HS-27A (cell line): ENCODE results near the gene STK40.

Experiments used
- DNase-seq: peaks from one replicate; pipeline ENCODE4 v3.0.0-alpha.2; 2012; ENCODE audit warnings: low read depth, missing footprints

Gene STK40

DNA sequence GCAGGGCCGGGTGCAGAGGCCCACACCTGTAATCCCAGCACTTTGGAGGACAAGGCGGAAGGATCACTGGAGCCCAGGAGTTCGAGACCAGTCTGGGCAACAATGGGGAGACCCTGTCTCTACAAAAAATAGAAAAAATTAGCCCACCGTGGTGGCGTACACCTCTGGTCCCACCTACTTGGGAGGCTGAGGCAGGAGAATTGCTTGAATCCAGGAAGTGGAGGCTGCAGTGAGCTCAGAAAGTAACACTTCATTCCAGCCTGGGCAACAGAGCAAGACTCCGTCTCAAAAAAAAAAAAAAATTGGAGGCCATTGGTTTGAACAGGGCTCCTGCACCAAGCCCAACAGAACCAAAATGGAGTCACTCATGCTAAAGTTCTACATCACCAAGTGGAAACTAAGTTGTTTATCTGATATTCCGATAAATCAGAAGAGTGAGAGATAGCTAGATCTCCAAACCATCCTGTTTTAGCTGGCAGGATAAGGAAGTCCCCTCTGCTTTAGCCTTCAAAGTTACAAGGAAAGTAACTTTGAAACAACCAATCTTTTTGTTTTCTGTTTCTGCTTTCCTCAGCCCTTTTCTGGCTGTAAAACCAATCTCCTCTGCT lies 12.8 kb upstream of the STK40 start:
- no peak for DNase-seq

DNA sequence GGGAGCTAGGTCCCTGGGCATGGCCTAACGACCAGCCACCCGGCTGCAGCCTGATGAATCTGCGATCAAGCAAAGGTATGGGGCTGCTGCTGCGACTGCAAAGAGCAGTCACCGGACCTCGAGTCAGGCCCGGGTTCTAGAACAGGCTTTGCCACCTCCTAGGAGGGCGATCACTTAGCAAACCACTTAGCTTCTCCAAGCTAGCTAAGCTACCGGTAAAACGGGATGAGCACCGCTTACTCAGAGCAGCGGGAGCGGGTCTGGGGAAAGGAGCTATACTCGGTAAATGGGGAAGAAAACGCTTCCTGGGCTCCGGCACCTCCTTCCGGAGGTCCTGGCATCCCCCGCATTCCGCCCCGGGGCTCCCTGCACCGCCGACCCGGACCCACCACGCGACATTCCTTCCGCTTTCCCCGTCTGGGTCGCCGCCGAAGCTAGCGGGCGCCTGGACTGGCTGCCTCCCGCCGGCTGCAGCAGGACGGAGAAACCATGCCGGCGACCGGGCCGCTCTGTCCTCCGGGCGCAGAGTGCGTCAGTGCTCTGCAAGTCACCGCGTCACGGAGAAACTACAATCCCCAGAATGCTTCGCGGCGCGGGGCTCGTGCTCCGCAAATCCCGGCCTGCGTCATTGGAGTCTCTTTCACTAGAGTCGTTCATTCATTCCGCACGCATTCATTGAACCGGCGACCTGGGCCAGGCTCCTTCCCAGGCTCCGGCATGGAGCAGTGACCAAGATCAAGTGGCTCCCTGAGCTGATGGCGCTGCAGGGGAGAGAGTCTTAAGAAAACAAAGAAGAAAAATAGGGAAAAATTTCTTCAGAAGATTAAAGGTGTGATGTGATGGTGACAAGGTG lies 11.9 kb upstream of the STK40 start, which contains the start of gene LSM10:
Gene LSM10 (minus strand): TSS at position 531 of the 853 bp plus-strand sequence. CDS start 3,779 bp downstream, outside the sequence.
- peak; percentile 82 for DNase-seq

DNA sequence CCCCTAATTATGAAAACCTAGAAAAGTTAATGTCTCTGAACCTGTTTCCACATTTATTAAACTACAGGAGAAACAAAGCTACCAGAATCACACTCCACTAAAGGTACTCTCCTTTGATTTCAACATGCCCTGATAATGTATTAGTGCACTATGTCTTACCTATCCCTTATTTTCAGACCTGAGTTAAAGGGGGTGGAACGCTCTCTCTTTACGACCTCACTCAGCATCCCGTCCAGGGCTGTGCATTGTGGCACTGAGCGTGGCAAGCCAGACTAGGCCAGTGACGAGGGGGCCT lies 11.3 kb upstream of the STK40 start:
- DNase-seq = no peak

DNA sequence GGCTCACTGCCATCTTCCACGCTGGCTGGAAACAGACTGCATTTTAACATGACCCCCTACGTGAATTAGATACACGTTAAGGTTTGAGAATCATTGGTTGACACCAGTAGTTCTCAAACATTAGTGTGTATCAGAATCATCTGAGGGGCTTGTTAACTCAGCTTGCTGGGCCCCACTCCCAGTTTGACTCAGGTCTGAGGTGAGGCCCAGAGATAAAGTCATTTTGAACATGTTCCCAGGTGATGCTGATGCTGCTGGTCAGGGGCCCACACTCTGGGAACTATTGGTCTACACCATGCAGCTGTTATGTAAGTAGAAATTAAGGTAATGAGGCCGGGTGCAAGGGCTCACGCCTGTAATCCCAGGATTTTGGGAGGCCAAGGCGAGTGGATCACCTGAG lies 10.6 kb upstream of the STK40 start:
- no peak for DNase-seq

DNA sequence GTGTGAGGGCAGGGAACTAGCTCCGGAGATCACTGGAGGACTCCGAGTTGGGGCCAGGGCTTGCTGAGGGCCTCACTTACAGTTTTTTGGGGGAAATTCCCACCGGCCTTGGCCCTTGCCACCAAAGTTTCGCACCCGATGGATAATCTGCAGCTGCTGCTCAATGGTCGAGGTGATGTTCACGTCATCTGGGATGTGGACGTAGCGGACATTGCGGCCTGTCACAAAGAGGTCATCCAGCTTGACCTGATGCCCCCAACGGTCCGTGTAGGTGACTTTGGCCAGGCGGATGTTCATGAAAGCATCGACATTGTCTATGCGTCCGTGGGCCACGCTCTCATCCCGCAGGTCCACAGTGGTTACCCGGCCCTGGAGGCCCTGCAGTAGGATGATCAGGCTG lies 8.0 kb upstream of the STK40 start:
- no peak for DNase-seq

DNA sequence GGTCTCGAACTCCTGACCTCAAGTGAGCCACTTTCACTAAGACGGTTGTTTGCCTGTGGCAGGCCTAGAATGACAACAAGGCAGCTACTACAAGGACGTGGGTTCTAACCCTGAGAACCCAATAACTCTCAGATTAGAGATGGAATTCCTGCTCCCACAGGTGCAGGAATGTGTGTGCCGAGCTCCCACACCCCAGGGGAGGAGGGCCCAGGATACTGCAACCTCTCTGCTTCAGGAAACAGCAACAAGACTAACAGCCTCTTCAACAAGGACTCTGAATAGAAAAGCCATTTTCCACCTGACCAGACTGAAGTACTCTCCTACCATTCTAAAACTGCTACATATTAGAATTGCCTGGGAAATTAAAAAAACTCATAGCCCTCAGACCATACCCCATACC lies 7.1 kb upstream of the STK40 start:
- no peak for DNase-seq

DNA sequence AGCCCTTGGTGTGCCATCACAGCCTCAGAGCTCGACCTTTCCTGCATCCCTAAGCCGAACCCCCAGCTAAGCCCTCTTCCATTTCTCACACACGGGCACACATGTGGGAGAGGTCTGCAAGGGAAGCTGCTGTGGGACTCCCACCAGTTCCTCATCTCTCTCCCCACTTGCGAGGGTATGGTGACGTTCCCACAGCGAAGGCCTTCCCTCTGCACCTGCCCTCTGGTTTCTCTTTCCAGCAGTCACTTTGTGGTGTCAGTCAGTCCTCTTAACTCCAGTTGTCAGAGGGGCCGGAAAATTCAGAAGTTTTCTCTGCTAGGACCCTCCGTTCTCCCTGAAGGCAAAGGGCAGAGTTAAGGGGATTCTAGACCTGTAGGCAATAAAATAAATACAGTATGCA lies 5.5 kb upstream of the STK40 start:
- DNase-seq = no peak

DNA sequence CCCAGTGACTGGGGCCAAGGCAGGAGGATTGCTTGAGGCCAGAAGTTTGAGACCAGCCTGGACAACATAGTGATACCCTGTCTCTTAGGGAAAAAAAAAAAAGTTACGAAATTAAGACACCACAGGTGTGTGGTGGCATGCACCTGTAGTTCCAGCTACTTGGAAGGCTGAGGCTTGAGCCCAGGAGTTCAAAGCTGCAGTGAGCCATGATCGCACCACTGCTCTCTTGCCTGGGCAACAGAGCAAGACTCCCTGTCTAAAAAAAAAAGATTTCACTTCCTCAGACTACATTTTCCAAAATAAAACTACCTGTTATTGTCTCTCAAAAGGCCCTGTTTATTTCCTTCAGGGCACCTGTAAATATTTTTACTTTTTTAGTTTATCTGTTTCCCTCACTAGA lies 4.7 kb upstream of the STK40 start:
- DNase-seq = no peak

DNA sequence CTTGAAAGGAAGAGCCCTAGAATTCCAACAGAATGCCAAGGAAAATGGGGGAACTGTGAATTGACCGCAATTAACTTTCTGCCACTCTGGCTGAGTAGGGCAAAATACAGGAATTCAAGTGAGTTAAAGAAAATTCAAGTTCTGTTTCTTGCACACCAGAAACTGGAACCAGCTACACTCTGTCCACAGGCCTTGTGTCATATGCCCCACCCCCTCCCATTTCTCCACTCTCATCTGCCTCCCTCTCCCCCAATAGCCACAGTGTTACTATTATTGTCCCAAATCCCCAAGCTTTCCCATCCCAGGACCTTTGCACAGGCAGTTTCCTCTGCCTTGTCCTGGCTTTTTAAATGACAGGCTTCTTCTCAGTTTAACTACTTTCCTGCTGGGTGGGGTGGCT lies 4.3 kb upstream of the STK40 start:
- DNase-seq = no peak

DNA sequence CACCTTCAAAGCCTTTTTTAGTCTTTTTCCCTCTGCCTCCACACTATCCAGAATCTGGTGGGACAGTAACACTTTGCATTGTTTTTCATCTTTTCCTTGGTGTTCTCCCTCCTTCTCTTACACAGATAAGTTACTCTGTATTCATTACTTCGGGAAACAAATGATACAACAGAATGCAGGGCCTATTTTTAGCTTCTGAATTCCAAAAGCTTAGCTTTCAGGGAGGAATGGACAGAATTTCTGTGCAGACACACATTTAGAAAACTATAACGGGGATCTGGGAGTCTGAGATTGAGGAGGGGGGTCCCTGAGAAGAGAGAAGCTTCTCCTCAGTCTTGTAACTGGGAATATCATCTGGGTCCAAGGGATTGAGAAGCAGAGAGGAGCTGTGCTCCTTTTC lies 3.5 kb upstream of the STK40 start:
- DNase-seq = no peak

DNA sequence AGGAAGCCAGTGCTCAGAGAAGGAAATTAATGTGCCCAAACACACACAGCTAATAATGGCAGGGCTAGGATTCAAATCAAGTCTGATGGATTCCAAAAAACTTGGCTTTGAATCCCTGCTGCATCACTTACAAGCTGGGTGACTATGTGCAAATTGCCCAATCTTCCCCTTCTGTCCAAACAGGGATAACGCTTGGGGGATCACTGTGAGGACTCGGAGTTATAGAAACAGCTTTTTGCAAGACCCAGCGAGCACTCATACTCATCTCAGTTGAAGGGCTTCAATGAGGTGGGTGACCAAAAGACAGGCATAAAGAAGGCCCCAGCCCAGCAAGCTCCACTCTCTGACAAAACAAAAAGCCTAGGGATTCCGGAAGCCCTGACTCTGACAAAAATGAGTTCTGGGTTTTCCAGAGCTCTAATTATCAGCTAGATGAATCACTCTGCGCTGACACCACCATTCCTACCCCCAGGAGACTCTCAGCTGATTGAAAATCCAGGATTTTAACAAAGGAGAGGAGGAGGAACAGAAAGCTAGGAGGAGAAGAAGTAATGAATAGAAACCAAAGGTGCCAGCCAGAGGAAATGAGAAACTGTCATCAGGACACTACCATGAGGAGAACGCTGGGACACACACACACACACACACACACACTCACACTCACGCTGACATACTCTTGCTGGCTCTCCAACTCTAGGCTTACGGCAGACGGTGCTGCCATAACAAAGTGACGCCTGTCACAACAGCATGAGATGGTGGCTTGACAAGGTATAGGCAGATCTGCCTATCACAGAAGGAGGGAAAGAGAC lies 1.6 kb upstream of the STK40 start:
- no peak for DNase-seq

DNA sequence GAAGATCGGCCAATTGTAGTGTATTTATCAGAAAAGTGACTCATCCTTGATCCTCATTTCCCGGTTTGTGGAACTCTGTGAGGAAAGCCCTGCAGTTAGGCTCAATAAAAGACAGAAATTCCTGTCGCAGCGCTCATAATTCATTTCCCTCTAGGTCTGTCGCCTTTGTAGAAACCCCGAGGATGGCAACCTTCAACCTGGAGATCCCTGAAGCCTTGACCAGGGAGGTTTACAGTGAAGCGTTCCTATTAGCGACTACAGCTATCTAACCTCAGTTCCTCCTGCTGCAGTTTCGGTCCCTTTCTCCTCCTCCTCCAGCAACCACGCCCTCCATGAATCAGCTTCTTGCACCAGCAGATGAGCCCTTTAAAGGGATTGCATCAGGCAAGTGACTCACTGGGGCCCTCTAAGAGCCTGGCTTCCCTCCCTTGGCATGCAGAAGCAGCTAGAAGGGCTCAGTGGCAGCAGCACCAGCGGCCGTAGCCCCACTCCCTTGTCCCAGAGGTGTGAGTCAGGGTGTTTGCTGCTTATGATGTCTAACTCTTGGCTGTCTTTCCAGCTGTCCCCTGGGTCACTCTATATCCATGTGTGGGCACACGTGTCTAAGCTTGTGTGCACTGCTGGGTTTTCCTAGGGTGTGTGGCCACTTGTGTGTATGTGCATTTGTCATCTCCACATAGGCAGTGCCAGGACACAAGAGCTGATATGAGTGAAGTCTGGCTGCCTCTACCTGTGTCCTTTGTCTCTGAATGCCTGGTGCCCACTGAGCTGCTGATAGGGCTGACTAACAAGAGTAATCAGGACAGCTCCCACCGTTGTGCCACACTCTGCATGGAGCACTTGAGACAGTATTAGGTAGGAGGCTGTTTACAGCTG lies 779 bp upstream of the STK40 start:
- peak; percentile 99 for DNase-seq

DNA sequence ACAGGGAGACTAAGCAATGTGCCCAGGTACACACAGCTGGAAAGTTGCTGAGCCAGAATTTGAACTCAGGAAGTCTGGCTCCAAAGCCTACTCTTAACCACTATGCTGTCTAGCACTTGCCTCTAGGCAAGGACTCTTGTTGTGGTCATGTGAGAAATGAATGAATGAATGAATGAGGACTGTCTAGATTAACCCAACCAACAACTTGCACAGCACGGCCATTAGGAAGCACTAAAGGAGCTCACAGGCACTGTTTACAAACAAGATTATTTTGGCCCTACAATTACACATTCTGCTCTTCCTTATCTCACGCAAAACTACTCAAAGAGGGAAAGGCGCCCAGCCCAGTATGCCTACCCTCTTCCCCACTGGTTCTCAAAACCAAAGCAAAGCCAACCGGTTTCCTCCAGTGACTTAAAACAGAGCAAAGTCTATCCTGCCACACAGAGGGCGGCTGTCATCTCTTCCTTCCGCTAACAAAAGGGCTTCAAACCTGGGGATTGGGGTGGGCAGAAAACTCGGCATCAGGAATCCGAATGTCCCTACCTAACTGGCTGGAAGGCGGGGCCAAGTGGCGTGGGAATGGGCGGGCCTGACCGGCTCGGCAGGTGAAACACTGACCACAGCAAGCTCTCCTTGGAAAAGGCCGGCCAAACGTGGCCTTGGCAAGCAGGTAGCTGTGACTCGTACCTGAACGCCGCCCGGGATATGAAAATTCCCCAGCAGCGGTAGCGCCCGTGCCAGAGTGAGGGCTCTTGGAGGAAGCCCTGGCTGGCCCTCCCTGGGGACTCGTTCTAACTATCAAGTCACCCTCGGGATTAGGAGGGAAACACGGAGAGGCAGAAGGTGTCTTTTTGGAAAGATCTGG lies 948 bp downstream of the STK40 start:
- no peak for DNase-seq

DNA sequence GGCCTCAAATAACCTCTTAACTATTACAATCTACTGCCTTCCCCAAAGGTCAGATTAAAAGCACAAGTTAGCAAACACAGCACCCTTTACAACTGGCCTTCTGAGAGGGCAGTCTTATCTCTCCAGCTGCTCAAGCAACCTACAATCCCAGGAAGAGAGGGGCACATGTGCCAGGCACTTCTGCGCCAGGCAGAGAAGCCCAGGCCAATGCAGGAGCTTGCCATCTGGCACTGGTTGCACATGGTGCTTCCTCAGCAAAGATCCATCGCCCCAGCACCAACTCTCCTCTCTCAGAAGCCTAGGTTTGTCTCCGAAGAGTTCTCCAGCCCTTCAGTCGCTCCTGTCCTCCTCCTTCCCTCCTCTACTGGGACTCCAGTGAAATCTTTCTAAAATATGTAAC lies 2.5 kb downstream of the STK40 start:
- DNase-seq = no peak

DNA sequence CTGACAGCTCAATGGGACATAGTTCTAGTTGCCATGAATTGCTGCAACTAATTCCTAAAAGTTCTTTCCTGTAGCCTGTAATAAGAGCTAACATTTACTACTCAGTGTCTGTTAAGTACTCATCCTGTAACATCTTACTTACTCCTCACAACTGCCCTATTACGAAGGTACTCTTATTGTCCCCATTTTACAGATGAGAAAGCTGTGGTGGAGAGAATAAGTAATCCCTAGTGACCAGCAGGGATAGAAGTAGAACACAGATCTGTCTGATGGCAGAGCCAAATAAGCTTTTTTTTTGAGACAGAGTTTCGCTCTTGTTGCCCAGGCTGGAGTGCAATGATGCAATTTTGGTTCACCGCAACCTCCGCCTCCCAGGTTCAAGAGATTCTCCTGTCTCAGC lies 3.1 kb downstream of the STK40 start:
- no peak for DNase-seq

DNA sequence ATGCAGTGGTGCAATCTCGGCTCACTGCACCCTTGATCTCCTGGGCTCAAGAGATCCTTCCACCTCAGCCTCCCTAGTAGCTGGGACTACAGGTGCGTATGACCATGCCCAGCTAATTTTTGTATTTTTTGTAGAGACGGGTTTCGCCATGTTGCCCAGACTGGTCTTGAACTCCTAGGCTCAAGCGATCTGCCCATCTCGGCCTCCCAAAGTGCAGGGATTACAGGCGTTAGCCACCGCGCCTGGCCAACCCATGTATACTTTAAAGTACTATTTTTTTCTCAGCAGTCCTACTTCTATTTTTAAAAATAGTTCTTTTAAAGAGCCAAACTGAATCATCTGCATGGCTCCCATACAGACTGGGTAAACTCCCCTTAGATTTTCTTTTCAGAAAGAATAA lies 3.5 kb downstream of the STK40 start:
- no peak for DNase-seq

DNA sequence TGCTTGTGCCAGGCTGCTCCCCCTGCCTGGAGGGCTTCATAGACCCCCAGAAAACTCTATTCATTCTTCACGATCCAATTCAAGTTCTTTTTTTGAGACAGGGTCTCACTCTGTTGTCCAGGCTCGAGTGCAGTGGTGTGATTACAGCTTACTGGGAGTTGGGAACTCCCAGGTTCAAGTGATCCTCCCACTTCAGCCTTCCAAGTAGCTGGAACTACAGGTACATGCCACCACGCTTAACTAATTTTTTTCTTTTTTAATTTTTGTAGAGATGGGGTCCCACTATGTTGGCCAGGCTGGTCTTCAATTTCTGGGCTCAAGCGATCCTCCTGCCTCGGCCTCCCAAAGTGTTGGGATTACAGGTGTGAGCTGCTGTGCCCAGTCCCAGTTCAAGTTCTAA lies 4.3 kb downstream of the STK40 start:
- no peak for DNase-seq

DNA sequence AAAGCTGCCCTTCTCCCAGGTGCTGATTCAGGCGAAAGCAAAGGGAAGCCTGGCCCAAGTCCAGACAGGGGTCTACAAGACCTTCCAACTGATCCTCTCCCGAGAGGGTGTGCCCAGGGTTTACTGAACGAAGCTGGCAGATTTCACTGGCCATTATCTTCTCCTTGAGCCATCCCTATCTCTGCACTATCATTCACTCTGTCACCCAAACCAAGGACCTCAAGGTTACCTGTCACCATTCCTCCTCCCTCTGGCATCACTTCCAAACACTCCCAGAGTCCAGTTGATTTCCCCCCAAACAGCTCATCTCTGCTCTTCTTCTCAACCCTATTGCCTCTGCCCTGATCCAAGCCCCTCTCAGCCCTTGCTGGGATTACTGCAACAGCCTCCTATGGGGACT lies 4.9 kb downstream of the STK40 start:
- no peak for DNase-seq

DNA sequence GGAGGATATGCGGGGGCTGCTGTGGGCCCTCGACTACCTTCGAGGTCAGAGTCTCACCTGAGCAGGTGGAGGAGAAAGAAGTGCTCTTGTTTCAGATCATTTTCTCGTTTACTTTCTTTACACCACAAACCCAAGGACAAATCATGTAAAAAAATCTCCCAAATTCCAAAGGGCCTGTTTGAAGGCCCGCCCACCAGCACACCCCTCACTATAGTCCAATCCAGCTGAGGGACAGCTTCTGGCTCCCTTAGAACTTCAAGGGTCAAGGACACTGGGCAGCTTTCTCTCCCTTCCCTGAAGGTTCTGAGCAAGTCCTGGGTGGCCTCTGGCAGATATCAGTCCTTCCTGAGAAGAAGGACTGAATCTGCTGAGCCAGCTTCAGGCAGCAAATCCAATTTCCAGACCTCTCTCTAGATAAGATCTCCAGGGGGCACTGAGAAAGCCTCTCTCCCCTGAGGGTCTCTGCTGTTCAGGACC lies 5.5 kb downstream of the STK40 start:
- no peak for DNase-seq

DNA sequence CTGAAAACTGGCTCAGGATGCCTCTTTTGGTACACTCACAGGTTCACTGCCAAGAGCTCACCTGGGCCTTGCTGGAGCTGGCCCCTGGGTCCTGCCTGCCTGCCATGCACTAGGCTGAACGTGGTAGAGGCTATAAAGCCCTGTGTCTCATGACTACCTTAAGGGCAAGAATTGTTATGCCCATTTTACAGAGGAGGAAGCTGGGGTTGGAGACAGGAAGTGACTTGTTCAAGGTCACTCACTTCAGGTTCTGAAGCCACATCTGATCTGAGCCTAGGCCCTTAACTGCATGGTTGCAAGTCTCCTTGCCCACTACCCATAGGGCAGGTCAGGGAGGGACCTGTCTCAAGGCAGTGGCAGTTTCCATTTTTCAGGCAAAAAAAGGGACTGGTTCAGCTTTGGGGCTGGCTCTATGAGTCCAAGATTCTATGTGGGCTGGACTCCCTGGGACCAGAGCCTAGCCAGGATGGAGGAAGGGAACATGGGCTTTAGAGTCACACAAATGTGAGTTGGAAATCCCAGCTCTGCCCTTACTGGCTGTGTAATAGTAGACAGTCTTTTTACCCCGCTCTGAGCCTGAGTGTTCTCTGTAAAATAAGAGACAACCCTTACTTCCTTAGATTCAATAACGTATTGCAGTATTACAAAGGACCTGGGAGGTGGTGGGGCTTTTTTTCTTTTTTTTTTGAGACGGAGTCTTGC lies 7.8 kb downstream of the STK40 start:
- no peak for DNase-seq
